HG02970 (cell line): ENCODE results near the gene TRRAP.
"Not testable (repeated sequence)": the region's sequence is repeated elsewhere in the genome, so short reads cannot be mapped to it uniquely, and the experiment has no call there.

Experiments used
- ATAC-seq: cut with Tn5 transposase; IDR thresholded peaks from one replicate; pipeline ENCODE4 v1.9.1; 2021; ENCODE audit warnings: mild to moderate bottlenecking, moderate library complexity, moderate number of reproducible peaks; ENCODE audit not compliant: unreplicated experiment, low FRiP score

TRRAP gene

GRCh38 chr7:98864731-98865453 lies 13.4 kb upstream of the TRRAP start:
- ATAC-seq = no peak

- no peak for ATAC-seq
These were observed 12.0 kb upstream of the TRRAP start for GRCh38 chr7:98866351-98866750.

GRCh38 chr7:98866765-98867164 lies 11.6 kb upstream of the TRRAP start:
- ATAC-seq = no peak

- ATAC-seq = no peak
These were observed 9.9 kb upstream of the TRRAP start for GRCh38 chr7:98868450-98868849.

- no peak for ATAC-seq
These were observed 9.2 kb upstream of the TRRAP start for GRCh38 chr7:98869027-98869596.

GRCh38 chr7:98869597-98870120 lies 8.7 kb upstream of the TRRAP start, which contains the start of gene TMEM130:
TMEM130 (minus strand) TSS chr7:98870014; CDS start chr7:98869861, 153 bp downstream.
- no peak for ATAC-seq

GRCh38 chr7:98870121-98870651 lies 8.1 kb upstream of the TRRAP start:
- no peak for ATAC-seq

- no peak for ATAC-seq
These were observed 7.4 kb upstream of the TRRAP start for GRCh38 chr7:98870807-98871491.

GRCh38 chr7:98872328-98872924 lies 5.9 kb upstream of the TRRAP start:
- ATAC-seq = no peak

- not testable (repeated sequence) for ATAC-seq
These were observed 4.7 kb upstream of the TRRAP start for GRCh38 chr7:98873610-98874009.

- ATAC-seq = no peak
These were observed 3.4 kb upstream of the TRRAP start for GRCh38 chr7:98874942-98875341.

- no peak for ATAC-seq
These were observed 2.8 kb upstream of the TRRAP start for GRCh38 chr7:98875501-98875900.

- no peak for ATAC-seq
These were observed 1.2 kb upstream of the TRRAP start for GRCh38 chr7:98877146-98877545.

GRCh38 chr7:98877692-98878364 lies 504 bp upstream of the TRRAP start:
- ATAC-seq = no peak

- peak; percentile 54 for ATAC-seq
These were observed 1.1 kb downstream of the TRRAP start for GRCh38 chr7:98879198-98879978.

GRCh38 chr7:98879979-98880315 lies 1.6 kb downstream of the TRRAP start:
- ATAC-seq = no peak

GRCh38 chr7:98880485-98880884 lies 2.2 kb downstream of the TRRAP start:
- no peak for ATAC-seq

- ATAC-seq = no peak
These were observed 3.4 kb downstream of the TRRAP start for GRCh38 chr7:98881561-98882315.

GRCh38 chr7:98884416-98884815 lies 6.1 kb downstream of the TRRAP start:
- no peak for ATAC-seq
